ENCODE results near the gene RALGAPA2.

RALGAPA2 gene

DNA sequence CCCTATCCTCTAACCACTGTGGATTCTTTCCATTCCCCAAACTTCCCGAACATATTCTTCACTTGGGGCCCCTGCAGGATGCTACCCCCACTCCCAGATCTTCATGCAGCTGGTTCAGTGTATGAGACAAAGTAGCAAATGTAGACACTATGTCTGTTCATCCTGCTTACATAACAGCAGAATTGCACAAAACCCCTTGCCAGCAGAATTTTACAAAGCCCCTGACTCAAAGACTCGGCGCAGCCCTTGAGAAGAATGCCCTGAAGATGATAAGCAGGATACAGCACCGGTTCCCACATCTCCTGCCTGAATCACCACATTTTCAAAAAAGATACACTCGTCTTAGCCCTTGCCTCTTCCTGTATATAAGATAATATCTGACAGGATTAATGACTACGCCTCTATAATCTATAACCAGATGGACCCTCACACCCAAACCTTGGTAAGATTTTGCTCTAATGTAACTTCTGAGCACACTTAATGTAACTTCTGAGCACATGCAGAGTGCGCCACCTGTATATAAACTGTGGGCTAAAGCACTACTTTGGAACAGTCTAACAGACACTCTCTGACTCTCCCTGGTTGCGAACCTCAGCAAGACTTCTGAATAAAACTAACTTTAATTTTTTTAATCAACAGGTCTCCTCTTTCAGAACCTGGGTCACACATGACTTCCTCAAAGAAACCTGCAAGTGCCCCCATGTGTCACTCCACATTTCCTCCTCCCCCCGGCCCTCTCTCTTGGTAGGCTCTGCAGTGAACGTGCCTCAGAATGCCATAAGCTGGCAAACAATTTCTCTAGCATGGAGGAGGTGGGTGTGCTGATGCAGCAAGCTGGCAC is 28.7 kb downstream of the RALGAPA2 start:
- DNase-seq (ENCODE audit: low read depth): no peak

DNA sequence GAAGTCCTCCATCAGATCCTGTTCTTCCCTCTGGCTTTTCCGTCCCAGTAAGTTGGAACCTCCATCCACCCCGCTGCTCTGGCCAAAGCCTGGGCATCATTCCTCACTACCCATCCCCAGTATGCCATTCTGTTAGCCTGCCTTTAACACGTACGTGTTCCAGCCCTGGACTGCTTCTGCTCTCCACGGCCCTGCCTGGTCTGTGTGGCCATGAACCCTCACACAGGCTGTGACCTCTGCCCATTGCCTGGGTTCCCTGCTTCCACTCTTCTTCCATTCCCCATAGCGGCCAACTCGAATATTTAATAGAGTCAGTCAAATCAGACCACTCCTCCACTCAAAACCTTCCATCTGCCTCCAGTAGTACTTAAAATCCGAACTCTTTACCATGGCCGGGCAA is 29.4 kb downstream of the RALGAPA2 start:
- no peak for DNase-seq (ENCODE audit: low read depth)

DNA sequence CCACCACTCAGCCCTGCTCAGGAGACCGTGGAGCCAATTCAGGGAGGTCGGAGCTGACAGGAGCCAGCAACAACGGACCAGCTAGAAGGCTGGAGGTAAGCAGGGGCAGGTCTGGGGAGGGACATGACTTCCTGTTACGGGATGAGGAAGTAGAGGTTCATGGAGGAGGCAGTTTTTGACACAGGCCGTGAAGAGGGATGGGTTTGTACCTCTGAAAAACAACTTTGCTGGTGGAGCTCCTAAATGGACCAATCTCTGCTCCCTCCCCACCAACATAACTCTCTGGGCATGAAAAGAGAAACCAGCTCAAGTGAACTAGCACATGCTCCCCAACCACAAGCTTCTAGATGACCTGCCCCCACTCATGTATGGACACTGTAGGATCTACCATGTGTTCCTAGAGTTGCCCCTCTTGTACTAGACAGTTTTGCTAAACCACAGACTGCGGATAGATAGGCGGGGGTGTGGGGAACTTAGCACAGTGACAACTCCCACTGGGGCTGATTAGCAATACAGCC is 31.4 kb downstream of the RALGAPA2 start:
- DNase-seq (ENCODE audit: low read depth): no peak

DNA sequence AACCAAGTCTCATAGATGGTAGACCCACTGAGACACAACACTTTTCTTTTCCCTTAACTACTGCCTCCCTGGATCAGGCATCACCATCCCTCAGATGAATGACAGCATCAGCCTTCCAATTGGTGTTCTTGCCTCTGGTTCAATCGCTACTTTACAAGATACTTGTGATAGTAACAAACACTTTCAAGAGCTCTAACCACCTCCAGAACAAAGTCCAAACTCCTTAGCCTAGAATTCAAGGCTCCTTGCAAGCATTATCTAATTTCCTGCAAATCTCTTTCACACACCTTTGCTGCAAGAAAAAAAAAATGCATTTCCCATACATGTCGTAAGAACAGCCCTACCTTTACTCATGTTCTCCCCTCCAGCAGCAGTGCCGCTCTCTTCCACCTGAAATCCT is 33.1 kb downstream of the RALGAPA2 start:
- no peak for DNase-seq (ENCODE audit: low read depth)

DNA sequence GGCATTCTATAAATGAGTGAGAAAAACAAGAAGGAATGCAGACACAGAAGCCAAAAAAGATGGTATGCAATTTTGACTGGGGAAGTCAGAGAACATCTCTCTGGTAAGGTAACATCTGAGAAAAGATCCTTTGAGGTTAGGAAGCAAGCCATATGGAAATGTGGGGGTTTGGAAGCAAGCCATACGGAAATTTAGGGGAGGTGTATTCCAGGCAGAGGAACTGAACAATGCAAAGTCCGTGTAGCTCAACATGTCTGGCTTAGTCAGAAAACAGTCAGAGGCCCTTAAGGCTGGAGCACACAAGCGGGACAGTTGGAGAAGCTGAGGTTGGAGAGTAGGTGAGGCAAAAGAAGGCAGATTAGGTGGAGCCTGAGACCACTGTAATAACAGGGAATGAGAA is 35.3 kb downstream of the RALGAPA2 start:
- DNase-seq (ENCODE audit: low read depth): no peak

DNA sequence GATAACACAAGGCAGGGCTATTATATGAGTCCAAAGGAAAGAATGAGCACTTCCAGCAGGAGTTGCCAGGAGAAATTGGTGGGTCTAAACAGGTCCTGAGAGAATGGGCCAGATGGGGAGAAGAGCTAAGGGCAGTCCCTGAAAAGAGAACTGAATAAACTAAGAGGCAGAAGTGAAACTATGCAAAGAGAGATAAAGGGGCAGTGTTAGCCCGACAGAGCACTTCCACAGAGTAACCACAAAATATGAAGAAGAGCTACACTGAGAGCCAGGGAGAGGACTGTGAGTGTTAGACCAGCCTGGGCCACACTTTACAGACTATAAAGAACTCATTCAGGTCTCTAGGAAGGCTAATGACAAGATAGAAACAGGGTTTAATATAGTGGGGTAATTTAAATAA is 43.8 kb downstream of the RALGAPA2 start:
- no peak for DNase-seq (ENCODE audit: low read depth)

DNA sequence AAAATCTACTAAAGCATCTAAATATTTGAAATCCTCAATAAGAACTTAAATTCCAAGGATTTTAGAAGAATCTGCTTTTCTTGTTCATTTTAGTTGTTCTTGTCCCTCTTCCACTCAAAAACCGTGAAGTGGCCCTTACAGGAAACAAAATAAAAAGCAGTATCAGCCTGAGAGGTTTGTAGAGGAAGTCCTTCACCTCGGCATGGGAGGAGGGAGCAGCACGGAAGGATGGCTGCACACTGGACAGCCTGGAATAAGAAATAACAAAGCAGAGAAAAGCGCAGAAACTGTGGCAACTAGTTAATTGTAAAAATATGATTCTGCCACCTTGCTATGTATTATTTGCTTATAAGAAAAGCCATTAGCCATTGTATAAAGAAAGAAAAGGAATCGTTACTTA is 46.1 kb downstream of the RALGAPA2 start:
- DNase-seq (ENCODE audit: low read depth): no peak

DNA sequence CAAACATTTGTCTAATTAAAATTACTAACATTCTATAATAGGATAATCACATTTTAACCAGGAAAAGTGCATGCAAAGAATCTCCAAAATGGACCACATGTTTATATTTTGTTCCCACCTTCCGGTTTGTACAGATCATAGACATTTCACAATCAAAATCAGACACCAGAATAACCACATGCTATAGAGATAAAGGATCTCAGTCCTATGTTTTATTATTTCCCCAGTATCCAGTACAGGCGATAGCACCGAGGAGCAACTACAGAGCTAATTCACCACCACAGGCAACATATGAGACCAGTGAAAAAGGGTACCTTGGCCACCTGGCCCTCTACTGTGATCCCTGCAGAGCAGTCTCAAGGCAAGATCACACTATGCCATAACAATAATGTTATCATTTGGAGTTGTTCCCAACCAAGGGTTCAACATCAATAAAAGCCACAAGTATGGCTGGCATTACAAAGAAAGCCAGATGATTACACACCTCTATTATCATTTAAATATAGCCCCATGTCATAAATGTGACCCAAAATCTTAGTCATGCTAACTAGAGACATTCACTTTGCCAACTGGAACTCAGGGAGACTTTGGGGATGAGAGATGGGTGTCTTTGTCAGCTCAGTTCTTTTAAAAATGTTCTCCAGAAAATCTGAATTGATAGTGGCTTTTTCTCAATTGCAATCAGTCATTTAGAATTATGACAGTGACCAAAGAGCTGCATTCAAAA is 46.7 kb downstream of the RALGAPA2 start:
- no peak for DNase-seq (ENCODE audit: low read depth)

DNA sequence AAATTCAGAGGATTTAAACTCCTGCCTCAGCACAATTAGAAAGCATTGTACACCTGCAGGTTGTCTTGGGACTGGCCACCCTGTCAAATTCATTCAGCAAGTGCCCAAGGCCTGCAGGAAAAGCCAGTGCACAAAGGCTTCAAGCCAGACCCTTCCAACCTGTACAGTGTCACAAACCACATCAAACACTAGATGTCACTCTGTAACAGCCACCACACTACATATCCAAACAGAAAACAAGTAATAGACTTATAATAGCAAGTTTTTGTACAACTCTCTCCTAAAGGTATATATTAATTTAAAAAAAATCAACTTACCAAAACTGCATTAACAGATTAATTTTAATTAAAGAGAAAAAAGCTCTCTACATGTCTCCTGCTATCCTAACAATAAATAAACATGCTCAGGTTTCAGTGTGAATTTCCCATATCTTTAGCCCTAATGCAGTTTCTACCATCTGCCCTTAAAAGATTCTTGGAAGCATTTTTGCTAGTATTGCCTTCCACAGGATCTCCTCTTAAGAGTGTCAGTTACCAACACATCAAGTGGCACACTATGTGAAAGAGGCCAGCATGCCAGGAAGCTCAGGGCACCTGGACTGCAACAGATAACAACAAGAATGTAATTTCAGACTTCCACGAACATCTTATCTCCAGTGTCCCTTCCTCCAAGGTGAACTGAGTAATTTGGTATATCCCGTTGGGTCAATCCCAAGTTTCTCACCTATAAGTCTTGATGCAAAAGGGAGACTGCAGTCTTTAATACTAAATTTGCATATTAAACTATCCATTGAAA is 47.5 kb downstream of the RALGAPA2 start:
- peak; percentile 3 for DNase-seq (ENCODE audit: low read depth)

DNA sequence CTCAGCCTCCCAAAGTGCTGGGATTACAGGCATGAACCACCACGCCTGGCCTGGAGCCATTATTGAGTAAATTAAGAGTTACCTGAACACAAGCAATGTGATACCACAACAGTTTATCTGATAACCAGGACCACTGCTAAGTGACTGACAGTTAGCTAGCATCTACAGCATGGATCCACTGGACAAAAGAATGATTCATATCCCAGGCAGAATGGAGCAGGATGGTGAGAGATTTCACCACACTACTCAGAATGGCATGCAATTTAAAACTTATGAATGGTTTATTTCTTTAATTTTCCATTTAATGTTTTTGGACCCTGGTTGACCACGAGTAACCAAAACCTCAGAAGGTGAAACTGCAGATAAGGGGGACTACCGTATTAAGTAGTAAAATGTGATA is 48.6 kb downstream of the RALGAPA2 start:
- DNase-seq (ENCODE audit: low read depth): no peak

DNA sequence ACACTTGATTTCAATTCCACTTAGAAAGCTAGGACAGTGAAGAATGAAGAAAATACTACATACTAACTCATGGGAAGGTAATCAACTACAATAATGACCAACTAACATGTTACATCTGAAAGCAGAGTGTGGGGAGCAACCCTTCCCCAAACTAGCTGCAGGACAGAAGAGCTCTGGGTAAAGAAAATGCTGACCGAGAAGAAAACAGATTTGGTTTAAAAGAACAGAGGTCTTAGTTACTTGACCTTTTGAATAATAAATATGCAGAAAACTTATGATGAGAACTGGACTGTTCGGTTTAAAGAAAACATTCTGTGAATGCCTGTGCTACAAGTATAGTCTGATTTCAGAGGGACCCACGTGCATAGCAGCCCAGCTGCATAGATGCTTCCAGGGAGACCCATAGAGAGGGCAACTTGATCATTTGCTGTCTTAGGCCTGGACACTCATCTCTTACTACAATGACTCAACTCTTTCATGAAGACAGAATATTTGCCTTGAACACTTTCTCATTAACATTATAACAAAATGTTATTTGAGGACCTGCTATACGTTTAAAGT is 53.5 kb downstream of the RALGAPA2 start:
- no peak for DNase-seq (ENCODE audit: low read depth)

DNA sequence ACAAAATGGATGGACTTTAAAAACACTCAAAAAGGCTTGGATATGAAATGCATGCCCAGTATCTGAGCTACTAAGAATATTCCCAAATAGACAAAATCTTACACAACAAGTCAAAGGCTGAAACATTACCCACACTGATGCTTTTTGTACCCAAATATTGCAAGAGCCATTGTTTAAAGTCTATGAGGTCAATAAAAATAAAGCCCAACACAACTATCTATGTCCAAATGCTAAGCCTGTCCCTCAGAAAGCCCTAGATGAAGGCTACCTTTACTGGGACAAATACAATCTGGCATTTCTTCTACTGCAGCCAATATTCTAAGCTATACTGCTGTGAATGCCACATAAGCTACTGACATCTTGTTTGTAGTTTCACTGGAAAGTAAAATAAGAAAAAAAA is 54.3 kb downstream of the RALGAPA2 start:
- no peak for DNase-seq (ENCODE audit: low read depth)

DNA sequence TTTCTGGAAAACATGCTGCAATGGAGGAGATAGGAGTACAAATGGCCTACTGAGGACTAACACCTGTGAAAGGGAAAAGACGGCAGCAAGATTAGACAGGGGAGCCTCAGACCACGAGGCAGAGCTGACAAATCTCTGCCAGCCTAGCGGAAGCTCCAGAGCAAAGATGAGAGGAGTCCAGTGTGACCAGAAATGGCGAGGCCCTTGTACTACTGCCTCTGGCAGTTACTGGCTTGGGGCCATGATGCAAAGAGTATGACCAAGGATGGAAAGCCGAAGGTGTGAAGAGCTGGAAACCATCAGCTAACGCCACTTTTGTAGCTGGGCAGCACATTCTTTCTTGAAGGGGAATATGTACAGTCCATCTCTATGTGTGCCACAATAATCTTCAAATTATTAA is 55.4 kb downstream of the RALGAPA2 start:
- DNase-seq (ENCODE audit: low read depth): no peak

DNA sequence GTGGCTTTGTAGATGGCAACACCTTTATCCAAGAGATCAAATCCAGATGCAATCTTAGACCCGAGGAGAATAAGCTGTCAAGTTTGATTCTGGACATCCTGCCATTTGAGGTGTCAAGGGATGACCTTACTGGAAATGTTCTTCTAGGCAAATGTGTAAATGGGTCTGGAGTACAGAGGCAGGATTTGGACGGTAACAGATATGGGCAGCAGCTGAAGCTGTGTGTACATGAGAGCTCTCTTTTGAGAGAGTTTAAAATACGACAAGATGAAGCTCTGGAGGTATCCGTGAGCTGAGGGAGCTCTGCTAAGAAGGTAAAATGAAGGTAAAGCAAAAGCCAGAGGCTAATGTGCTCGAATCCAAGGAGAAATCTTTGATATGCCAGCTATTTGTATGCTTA is 56.6 kb downstream of the RALGAPA2 start:
- DNase-seq (ENCODE audit: low read depth): no peak

DNA sequence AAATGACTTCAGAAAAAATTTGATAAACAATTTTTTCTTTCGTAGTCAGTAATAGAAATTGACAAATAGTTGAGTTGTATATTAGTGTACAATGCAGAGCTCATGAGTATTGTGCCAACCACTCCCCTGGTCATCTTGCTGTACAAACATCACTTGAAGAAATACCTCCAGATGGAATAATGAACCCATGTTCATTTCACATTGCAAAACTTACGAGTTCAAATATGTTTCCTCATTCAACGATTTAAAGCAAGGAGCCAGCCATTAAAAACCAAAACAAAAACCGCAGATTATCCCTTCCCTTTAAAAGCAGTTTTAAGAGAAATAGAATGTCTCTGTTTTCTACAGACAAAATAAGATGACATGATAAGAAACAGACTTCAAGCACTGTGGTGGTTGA is 62.5 kb downstream of the RALGAPA2 start:
- no peak for DNase-seq (ENCODE audit: low read depth)

DNA sequence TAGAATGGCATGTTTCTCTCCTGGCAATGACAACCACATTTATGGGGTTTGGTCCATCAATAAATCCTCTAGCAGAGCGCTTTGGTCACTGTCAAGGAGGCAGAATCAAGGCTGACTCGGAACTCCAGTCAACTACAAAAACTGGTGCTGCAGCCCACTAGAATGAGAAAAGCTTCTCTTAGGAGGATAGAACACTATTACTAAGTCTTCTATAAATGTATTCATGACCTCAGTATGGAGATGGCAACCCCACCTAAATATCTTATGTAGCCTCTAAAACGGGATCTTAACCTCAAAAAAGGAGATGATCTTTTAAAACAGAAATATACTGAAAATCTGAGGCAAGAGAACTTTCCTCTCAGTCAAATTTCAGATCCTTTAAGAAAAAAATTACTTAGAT is 68.5 kb downstream of the RALGAPA2 start:
- DNase-seq (ENCODE audit: low read depth): no peak

DNA sequence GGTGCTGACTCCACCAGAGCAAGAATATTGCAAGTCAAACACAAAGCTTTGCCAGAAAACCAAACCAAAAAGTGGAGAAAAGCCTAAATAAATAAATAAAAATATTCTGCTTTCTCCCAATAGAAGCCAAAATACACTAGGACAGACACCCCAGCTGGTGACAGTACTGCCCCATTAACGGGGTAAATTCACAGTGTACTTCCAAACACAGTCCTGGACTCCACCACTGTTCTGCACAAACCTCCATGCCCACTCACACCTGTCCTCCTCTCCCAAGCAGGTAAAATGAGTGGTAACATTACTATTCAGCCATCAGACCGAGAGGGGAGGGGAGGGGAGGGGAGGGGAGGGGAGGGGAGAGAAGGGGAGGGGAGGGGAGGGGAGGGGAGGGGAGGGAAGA is 70.7 kb downstream of the RALGAPA2 start:
- DNase-seq (ENCODE audit: low read depth): no peak

DNA sequence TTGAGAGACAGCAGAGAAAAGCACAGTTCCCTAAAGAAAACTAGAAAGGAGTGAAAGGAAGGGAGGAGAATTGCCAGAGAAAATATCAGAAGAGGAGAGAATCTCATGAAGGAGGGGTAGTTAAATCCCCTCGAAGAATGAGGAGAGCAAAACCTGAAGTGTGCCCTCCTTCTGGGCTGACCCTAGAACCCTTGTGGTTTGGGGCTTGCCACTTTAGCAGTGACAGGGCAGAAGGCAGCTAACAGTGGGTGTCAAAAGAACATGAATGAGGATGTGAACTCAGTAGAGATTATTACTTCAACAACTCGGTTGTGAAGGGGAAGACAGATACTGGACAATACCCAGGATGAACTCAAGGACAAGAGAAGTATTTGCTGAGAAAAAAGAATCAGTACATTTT is 73.6 kb downstream of the RALGAPA2 start:
- DNase-seq (ENCODE audit: low read depth): no peak

DNA sequence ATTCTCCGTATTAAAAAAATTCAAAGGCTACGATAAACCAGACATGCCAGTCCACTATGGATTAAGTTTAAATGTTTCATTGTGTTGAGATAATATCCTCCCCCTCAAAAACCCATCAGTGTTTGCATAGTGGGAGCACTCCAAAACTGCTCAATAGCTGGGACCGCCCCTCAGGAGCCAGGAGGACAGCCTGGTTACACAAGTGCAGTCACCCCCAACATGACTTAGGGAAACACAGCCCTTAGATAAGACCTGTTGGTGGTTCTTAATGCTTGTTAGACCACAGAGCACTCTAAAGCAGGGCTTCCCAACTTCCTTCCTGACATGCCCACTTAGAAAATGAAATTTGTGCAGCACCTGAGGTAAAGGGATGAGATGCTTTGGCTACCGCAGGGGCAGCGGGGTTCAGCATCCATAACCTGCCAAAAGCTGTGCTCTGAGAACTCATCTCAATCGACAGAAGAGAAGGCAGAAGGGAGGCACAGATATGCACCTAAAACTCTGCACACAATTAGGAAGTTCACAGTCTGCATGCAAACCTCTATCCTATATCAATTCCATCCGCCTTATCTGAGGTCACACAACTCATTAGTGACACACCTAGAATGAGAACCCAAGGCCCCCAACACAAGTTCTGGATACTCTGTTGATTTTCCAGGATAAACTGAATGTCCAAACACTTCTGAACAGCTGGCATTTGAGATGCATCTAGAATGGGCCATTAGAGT is 74.3 kb downstream of the RALGAPA2 start:
- no peak for DNase-seq (ENCODE audit: low read depth)

DNA sequence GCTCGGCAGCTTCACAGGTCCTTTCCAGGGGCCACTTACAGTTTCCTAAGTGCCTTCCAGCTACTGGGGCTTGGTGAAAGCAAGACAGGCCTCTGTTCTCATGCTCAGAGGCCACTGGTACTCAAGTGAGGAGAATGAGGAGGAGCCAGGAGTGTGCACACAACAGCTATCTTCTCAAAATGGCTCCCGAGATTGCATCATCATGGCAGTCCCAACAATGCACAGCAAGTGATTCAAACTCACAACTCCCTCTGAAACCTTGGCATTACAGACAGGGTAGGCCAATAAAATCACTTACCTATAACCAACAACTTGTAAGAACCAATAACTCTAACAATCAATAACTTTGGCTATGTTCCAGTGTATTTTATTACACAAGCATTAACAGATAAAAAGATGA is 77.4 kb downstream of the RALGAPA2 start:
- DNase-seq (ENCODE audit: low read depth): no peak

DNA sequence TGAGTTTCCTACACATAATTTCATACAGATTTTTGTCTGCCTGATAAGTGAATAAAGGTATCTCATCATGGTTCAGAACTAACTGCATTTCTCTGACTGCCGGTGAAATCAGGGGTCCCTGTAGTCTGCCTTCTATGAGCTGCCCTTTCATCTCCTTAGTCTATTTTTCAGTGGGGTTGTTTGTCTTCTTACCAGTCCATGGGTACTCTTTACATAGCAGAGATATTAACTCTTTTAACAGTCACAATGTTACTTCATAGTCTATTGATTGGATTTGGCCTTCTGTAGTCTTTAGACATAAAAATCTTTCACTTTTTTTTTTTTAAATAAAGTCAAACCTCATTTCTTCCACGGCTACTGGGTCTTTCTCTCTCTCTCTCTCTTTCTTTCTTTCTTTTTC is 79.8 kb downstream of the RALGAPA2 start:
- no peak for DNase-seq (ENCODE audit: low read depth)

DNA sequence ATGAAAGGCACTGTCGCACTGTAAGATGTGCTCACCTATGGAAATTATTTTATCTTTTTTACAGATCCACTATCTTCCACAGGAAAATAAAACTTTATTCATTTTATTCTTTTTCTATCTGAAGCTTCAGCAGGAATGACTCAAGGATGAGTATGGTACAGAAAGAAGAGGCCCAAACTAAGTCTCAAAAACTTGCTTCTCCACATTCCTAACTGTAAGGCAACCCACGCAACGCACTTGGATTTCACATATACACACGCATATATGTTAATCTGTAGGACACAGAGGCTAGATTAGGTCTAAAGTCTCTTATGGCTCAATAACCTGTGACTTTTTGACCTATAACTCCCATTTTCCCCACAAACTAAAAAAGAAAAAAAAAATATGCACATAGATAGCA is 81.9 kb downstream of the RALGAPA2 start:
- no peak for DNase-seq (ENCODE audit: low read depth)

All from fibroblast of the conjunctiva (primary cell).